Thyroid gland (tissue), 4 donors: ENCODE data around the gene LRCH1. TPM values are rescaled to one million over a fixed set of nuclear protein-coding genes. Genes with fewer than 3 reads are reported as not detected.

ENCODE experiments used
- DNase-seq, 2 donors: peaks; one replicate each; pipeline ENCODE4 v3.0.0-alpha.2; 2019
- H3K27ac ChIP-seq, 3 donors: fragments of 200-600 bp; sonication (generic); 1 replicate in 2 of 3; 2 replicates in 1 of 3; pipeline ENCODE4 v1.5.1; 2016 to 2019; ENCODE audit warnings: mild to moderate bottlenecking in 1 of 3, moderate library complexity in 1 of 3
- H3K27me3 ChIP-seq: fragments of 200-600 bp; sonication (generic); one replicate; pipeline ENCODE4 v1.5.1; 2019
- H3K36me3 ChIP-seq, 2 donors: fragments of 200-600 bp; sonication (generic); one replicate each; pipeline ENCODE4 v1.5.1; 2016 to 2019
- H3K4me1 ChIP-seq, 2 donors: fragments of 200-600 bp; sonication (generic); one replicate each; pipeline ENCODE4 v1.5.1; 2017 to 2019
- H3K4me3 ChIP-seq, 3 donors: fragments of 200-600 bp; sonication (generic); replicated peaks in 1 of 3; 1 replicate in 2 of 3; 2 replicates in 1 of 3; pipeline ENCODE4 v1.5.1; 2016; ENCODE audit warnings: mild to moderate bottlenecking in 1 of 3
- H3K9me3 ChIP-seq: fragments of 200-600 bp; sonication (generic); one replicate; pipeline ENCODE4 v1.5.1; 2017
- CTCF ChIP-seq, 6 experiments: fragments of 200-600 bp in 3 of 6; fragments of 450-650 bp in 3 of 6; sonication (generic) in 3 of 6; IDR thresholded peaks; one replicate each; pipeline ENCODE4 v1.5.1; 2016 to 2019; ENCODE audit warnings: antibody characterized with exemption in 6 of 6, mild to moderate bottlenecking in 2 of 6, inconsistent platforms in 1 of 6, moderate library complexity in 1 of 6
- POLR2A ChIP-seq, 2 donors: fragments of 450-650 bp; IDR thresholded peaks; one replicate each; pipeline ENCODE4 v1.6.1; 2017; ENCODE audit warnings: antibody characterized with exemption in 2 of 2, mild to moderate bottlenecking in 2 of 2, moderate library complexity in 1 of 2
- WGBS, 2 donors: methylation state at CpG; one replicate each; pipeline ENCODE4 v1.1.5; 2017; 5-methylcytosine and 5-hydroxymethylcytosine counted together
- intact Hi-C: fragments of 100-400 bp; cut with DNase I; formaldehyde crosslinking; loops from one replicate; pipeline ENCODE4 v1.15.1; 2023
- total RNA-seq, 4 donors: library from RNA; depleted of rRNA; stranded (reverse); fragments of >200 nt; gene quantifications; one replicate each; pipeline ENCODE4 v1.2.3, GENCODE V29; 2016

LRCH1 gene
- total RNA-seq, 4 donors from 2014 or later = 13.5 to 19.3 (median 15.9) TPM

GRCh38 chr13:46745062-46745461 lies 192.1 kb downstream of the LRCH1 start:
- H3K9me3 ChIP-seq = no peaks in the 10 kb centered on the region
- H3K27ac ChIP-seq = no peak overlapping the region
- no peak for TF ChIP-seq POLR2A (IDR thresholded peaks at IDR 0.05)
- peaks cover 0 to 6% of the 10 kb centered on the region in 2 donors for H3K4me1 ChIP-seq
- no peak for DNase-seq
- WGBS, 2 donors = 95 to 98% methylated on average over 4 of the region's 4 CpGs
- intact Hi-C loops = no loop called here
- H3K27me3 ChIP-seq = no peaks in the 10 kb centered on the region
- H3K4me3 ChIP-seq = no peak overlapping the region
- peaks cover 3 to 7% of the 10 kb centered on the region in 2 donors for H3K36me3 ChIP-seq

- Histone ChIP-seq H3K36me3 (peaks cover 5 to 7% of the 10 kb centered on the region in 2 donors), H3K4me3 (no peak overlapping the region), H3K27ac (no peak overlapping the region), H3K4me1 (peaks cover 0 to 6% of the 10 kb centered on the region in 2 donors), H3K9me3 (no peaks in the 10 kb centered on the region), H3K27me3 (no peaks in the 10 kb centered on the region)
- no peak for DNase-seq
- WGBS, 2 donors = 85% methylated on average over 4 of the region's 4 CpGs
- intact Hi-C loops = no loop called here
- TF ChIP-seq CTCF (IDR thresholded peaks at IDR 0.05) (no peak), POLR2A (IDR thresholded peaks at IDR 0.05) (no peak)
Measured at GRCh38 chr13:46745706-46746105, 192.7 kb downstream of the LRCH1 start.

GRCh38 chr13:46747031-46747820 lies 194.3 kb downstream of the LRCH1 start:
- intact Hi-C loops = no loop called here
- DNase-seq = peak; percentile 11 to 39
- no peak for TF ChIP-seq CTCF (IDR thresholded peaks at IDR 0.05)
- TF ChIP-seq POLR2A (IDR thresholded peaks at IDR 0.05) = no peak
- Histone ChIP-seq H3K9me3 (no peaks in the 10 kb centered on the region), H3K4me1 (peaks cover 0 to 6% of the 10 kb centered on the region in 2 donors), H3K27me3 (no peaks in the 10 kb centered on the region), H3K4me3 (no peak overlapping the region), H3K27ac (peak overlapping the region in 1 of 3 donors; percentile 20), H3K36me3 (peaks cover 0 to 5% of the 10 kb centered on the region in 2 donors)
- 72 to 75% methylated on average over 7 to 8 of the region's 8 CpGs for WGBS, 2 donors

GRCh38 chr13:46748300-46748699 lies 195.3 kb downstream of the LRCH1 start:
- intact Hi-C loops = no loop called here
- H3K36me3 ChIP-seq = peaks cover 0 to 5% of the 10 kb centered on the region in 2 donors
- H3K27ac ChIP-seq = no peak overlapping the region
- TF ChIP-seq POLR2A (IDR thresholded peaks at IDR 0.05) (no peak), CTCF (IDR thresholded peaks at IDR 0.05) (no peak)
- no peaks in the 10 kb centered on the region for H3K9me3 ChIP-seq
- no peaks in the 10 kb centered on the region for H3K27me3 ChIP-seq
- H3K4me1 ChIP-seq = peaks cover 0 to 6% of the 10 kb centered on the region in 2 donors
- no peak overlapping the region for H3K4me3 ChIP-seq
- 83 to 84% methylated on average over 4 of the region's 4 CpGs for WGBS, 2 donors
- no peak for DNase-seq

GRCh38 chr13:46749951-46750350 lies 197.0 kb downstream of the LRCH1 start:
- intact Hi-C loops = no loop called here
- 73 to 76% methylated on average over 2 of the region's 2 CpGs for WGBS, 2 donors
- H3K27ac ChIP-seq = no peak overlapping the region
- H3K9me3 ChIP-seq = no peaks in the 10 kb centered on the region
- H3K4me1 ChIP-seq = peaks cover 0 to 6% of the 10 kb centered on the region in 2 donors
- no peak for DNase-seq
- no peaks in the 10 kb centered on the region for H3K27me3 ChIP-seq
- no peak overlapping the region for H3K4me3 ChIP-seq
- TF ChIP-seq POLR2A (IDR thresholded peaks at IDR 0.05) (no peak), CTCF (IDR thresholded peaks at IDR 0.05) (no peak)
- peaks cover 0 to 5% of the 10 kb centered on the region in 2 donors for H3K36me3 ChIP-seq
